ENCODE results near the gene DNAJC3.

GRCh38 chr13:95697052-95697680 is 20.2 kb downstream of the DNAJC3 start:
- TF ChIP-seq EGR1 (IDR thresholded peaks at IDR 0.05) (no peak), FOXM1 (IDR thresholded peaks at IDR 0.05; ENCODE audit: borderline replicate concordance, low read depth) (no peak), YY1 (IDR thresholded peaks at IDR 0.05; ENCODE audit: low read depth) (no peak), CEBPB (IDR thresholded peaks at IDR 0.05) (no peak), EP300 (IDR thresholded peaks at IDR 0.05; ENCODE audit: borderline replicate concordance) (no peak), TAF1 (IDR thresholded peaks at IDR 0.05; ENCODE audit: low read depth) (no peak), TCF12 (IDR thresholded peaks at IDR 0.05; ENCODE audit: low read depth) (no peak), REST (IDR thresholded peaks at IDR 0.05; ENCODE audit: low read depth) (no peak), TEAD4 (IDR thresholded peaks at IDR 0.05) (no peak), MAX (IDR thresholded peaks at IDR 0.05) (no peak), RAD21 (IDR thresholded peaks at IDR 0.05; ENCODE audit: low read depth) (no peak), NFIC (IDR thresholded peaks at IDR 0.05) (no peak), CREB1 (IDR thresholded peaks at IDR 0.05; ENCODE audit: low read depth) (no peak)
